D341Med (cell line): ENCODE measurements around the gene ATP10A.

Experiments
- DNase-seq: peaks from one replicate; pipeline ENCODE4 v3.0.0; 2012; ENCODE audit warnings: low spot score

Gene ATP10A

GRCh38 chr15:25825207-25825606, 37.9 kb downstream of the ATP10A start:
- no peak for DNase-seq

- DNase-seq: no peak
Observed at GRCh38 chr15:25824618-25825017, 38.5 kb downstream of the ATP10A start.

DNA sequence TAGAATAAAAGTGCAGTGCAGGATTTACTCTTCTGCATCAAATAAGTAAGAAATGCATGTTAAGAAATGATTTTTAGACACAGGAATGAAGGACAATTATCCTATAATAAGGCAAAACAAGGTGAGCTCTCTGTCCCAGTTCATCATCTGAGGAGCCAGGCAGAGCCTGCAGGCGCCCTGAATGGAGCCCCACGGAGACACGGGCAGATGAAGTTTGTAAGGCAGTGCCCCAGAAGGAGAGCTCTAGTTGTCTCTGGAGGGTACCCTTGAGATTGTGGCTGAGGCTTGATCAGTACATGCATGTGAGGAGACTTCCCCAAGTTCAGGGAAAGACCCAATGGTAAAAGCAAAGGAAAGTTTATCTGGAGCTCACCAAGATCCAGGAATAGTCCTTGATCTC, 50.3 kb downstream of the ATP10A start:
- DNase-seq: no peak

- DNase-seq: no peak
Observed at GRCh38 chr15:25812073-25812472, 51.1 kb downstream of the ATP10A start.

GRCh38 chr15:25811481-25811906, 51.6 kb downstream of the ATP10A start:
- DNase-seq: no peak

DNA sequence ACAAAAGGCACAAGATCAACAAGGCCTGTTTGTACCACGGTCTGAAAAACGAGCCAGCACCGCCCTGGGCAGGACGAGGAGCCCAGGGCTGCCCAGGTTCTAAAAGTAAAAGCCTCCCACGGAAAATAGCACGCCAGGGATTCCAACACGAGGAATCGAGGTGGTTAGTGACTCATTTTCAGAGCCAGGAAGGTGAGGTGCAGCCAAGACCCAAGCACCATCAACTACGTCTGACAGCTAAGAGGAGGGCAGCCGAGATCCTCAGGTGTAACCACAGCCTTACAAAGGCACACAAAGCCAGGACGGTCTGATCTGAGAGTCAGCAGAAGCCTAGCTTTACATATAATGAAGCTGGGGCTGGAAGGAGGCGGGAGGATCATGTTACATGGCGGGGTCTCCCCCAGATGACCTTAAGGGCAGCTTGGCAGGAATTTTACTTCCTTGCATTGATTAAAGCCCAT, 52.5 kb downstream of the ATP10A start:
- no peak for DNase-seq

- DNase-seq: no peak
Observed at GRCh38 chr15:25810154-25810553, 53.0 kb downstream of the ATP10A start.

DNA sequence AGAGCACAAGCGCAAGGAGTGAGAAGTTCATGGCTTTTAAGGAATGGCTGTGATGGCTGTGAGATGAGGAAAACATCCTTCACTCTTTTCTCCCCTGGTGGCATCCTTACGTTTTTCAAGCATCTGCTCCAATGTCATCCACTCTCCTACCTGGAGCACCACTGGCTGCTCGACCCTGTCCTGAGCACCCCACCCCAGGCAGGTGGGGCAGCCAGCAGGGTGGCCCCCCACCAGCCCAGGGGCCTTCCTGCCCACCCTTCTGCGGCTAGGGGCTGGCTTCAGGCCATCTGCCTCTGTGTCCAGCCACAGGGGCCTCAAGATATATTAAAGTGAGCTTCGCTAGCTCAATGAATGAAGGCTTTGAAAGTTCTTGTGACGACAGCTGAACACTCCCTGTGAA, 56.1 kb downstream of the ATP10A start:
- no peak for DNase-seq

GRCh38 chr15:25805031-25805430, 58.1 kb downstream of the ATP10A start:
- no peak for DNase-seq

- DNase-seq: no peak
Observed at GRCh38 chr15:25804451-25804850, 58.7 kb downstream of the ATP10A start.

- DNase-seq: no peak
Observed at GRCh38 chr15:25803541-25803940, 59.6 kb downstream of the ATP10A start.

DNA sequence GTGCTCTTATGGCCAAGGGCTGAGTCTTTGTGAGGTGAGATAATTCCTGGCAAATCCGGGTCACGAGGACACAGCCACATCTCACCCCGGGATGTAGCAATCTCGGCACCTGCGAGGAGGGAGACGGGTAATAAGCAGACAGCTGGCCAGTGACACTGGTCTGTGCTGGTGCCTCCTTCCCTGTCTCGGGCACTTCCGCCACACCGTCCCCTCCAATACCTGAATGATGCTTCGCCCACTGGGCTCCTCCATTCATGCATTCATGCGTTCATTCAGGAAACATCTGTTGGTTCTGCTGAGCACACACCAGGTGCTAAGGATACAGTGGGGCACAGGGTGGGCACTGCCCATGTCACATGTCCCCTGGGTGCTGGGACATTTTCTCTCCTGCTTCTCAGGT, 60.1 kb downstream of the ATP10A start:
- no peak for DNase-seq

- DNase-seq: no peak
Observed at GRCh38 chr15:25802285-25802830, 60.8 kb downstream of the ATP10A start.

- DNase-seq: no peak
Observed at GRCh38 chr15:25801586-25802284, 61.4 kb downstream of the ATP10A start.

DNA sequence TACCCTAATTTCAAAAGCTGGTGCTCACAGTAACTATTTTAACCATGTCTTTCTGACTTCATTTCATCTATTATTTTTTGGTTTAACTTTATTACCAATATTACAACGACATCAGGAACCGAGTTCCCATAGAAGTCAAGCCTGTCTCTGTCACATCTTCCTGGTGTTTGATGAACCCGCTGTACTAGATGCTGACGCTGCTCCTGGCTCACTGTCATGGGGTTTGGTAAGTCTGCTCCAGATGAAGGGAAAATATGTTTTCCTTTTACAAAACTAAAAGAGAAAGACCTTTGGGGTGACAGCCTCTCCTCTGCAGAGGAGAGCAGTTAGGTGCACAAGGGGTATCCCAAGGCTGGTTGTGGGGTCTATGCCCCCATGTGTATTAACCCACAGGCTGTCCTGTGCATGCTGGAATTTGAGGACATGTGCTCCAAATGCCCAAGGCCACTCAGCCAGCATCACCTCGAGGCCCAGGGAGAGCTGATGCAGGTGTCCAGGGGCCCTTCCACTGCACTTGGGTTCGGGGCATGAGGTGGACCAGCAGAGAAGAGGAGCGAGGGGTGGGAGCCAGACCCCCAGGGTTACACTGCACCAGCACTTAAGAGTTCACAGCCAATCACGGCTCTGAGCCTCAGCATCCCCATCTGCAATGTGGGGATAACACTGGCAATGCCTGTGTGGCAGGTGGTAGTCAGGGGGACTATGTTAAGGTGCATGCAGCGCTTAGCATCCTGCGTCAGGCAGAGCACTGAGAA, 62.2 kb downstream of the ATP10A start:
- no peak for DNase-seq

GRCh38 chr15:25799906-25800700, 63.0 kb downstream of the ATP10A start:
- DNase-seq: no peak

- DNase-seq: no peak
Observed at GRCh38 chr15:25797936-25798901, 64.9 kb downstream of the ATP10A start.

GRCh38 chr15:25797511-25797935, 65.6 kb downstream of the ATP10A start:
- peak; percentile 50 for DNase-seq

GRCh38 chr15:25797035-25797434, 66.1 kb downstream of the ATP10A start:
- DNase-seq: no peak

DNA sequence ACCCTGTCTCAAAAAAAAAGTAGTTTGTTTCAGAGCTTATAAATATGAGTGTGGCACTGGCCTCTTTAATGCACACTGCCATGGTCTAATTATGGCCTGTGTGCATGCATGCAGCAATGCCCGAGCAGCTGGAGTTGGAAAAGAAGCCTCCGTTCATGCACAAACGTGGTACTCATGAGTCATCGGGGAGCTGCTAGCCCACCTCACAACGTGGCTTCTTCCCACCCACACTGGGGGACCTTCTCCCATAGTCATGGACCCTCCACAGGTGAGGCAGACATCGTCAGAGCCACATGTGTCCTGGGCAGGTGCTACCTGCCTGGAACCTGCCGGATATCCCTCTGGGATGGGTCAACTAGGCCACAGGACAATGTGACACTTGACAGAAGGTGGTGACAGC, 66.7 kb downstream of the ATP10A start:
- DNase-seq: no peak

- DNase-seq: no peak
Observed at GRCh38 chr15:25795712-25796111, 67.4 kb downstream of the ATP10A start.
